ENCODE results near the gene CD200R1.
"Not testable (repeated sequence)": the region's sequence is repeated elsewhere in the genome, so short reads cannot be mapped to it uniquely, and the experiment has no call there.

The CD200R1 gene

DNA sequence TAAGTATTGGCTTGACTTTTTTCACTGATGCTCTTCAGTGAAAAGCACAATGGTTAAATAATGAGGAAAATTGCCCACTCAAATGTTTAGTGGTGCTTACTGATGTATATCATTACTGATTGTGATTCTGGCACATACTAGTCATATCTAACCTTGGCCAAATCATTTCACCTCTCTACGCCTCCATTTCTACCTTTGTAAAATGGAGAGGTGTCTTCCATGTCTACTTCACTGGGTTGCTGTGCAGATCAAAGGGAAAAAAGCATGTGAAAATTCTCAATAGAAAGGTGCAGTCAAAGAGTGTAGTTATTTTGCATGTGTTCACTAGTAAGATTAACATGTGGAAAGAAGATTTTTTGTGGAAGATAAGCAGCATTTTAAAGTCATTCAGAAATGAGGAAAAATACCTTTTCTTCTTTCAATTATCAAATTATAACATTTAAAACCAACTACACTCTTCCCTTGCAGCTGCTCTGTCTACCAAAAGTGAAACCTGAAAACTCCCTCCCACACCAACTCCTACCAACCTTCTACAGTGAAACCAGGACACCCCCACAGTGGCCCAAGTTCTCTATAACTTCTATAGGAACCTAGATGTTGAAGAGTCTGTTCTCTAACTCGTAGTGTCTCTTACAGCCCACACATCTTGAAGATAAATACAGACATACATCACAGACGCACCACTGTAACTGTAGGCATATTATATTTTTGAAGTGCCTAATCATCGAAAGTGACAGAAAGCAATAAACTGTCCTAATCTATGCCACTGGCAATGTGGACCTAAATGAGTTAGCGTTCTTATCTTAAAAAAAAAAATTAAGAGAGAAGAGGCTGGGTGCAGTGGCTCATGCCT, 1.4 kb downstream of the CD200R1 start:
- DNase-seq: no peak

DNA sequence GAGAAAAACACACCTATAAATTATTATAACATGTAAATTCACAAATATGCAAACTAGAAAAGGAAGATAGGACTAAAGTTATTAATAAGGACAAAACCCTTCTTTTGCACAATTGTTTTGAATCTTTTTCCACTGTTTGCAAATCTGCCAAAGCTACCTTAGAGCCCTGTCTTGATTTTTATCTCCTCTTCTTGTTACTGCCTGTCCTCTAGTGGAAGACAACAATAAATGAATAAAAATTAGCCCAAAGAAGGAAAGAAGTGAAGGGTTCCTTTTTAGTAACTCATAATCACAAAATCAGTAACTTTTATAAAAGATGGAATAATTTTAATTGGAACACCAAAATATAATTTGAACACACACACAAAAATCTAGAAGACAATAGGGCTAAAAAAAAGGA, 2.7 kb downstream of the CD200R1 start:
- no peak for DNase-seq

- no peak for DNase-seq
These were observed 7.1 kb downstream of the CD200R1 start for GRCh38 chr3:112967828-112968227.

GRCh38 chr3:112967425-112967824, 7.5 kb downstream of the CD200R1 start:
- DNase-seq: no peak

- DNase-seq: no peak
These were observed 8.3 kb downstream of the CD200R1 start for GRCh38 chr3:112966633-112967032.

DNA sequence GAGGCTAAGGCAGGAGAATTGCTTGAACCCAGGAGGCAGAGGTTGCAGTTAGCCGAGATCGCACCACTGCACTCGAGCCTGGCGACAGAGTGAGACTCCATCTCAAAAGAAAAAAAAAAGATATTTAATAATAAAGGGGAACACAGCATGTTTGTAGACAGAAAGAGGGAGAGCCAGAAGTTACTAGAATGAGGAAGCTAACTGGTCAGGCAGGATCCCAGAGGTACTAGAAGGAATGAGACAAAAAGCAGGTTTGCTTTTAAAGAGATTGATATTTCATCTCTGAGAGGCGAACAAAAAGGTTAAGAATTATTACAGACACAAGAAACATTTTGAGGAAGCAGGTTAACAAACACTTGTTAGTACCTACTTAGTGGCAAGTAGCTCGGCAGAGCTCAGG, 9.2 kb downstream of the CD200R1 start:
- DNase-seq: no peak

DNA sequence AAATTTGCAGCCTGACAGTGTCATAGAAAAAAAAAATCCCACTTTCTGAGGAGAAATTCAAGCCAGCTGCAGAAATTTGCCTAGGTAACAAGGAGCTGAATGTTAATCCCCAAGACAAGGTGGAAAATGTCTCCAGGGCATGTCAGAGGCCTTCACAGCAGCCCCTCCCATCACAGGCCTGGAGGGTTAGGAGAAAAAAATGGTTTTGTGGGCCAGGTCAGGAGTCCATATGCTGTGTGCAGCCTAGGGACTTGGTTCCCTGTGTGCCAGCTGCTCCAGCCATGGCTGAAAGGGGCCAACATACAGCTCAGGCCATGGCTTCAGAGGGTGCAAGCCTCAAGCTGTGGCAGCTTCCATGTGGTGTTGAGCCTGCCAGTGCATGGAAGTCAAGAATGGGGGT, 11.2 kb downstream of the CD200R1 start:
- no peak for DNase-seq

- peak; percentile 79 for DNase-seq
These were observed 15.9 kb downstream of the CD200R1 start for GRCh38 chr3:112958811-112959560.

- DNase-seq: no peak
These were observed 18.6 kb downstream of the CD200R1 start for GRCh38 chr3:112956351-112956750.

DNA sequence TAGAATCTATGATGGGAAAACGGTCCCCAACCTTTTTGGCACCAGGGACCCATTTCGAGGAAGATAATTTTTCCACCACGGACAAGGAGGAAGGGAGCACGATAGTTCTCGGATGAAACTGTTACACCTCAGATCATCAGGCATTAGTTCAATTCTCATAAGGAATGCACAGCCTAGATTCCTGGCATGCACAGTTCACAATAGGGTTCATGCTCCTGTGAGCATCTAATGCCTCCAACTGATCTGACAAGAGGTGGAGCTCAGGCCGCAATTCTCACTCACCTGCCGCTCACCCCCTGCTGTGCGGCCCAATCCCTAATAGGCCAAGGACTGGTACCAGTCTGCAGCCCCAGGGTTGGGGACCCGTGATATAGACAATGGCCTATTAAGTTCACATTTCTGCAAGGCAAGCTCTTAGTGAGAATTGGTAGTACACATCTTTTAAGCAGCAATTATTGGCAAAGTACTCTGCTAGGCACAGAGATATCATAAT, 26.5 kb downstream of the CD200R1 start:
- no peak for DNase-seq

DNA sequence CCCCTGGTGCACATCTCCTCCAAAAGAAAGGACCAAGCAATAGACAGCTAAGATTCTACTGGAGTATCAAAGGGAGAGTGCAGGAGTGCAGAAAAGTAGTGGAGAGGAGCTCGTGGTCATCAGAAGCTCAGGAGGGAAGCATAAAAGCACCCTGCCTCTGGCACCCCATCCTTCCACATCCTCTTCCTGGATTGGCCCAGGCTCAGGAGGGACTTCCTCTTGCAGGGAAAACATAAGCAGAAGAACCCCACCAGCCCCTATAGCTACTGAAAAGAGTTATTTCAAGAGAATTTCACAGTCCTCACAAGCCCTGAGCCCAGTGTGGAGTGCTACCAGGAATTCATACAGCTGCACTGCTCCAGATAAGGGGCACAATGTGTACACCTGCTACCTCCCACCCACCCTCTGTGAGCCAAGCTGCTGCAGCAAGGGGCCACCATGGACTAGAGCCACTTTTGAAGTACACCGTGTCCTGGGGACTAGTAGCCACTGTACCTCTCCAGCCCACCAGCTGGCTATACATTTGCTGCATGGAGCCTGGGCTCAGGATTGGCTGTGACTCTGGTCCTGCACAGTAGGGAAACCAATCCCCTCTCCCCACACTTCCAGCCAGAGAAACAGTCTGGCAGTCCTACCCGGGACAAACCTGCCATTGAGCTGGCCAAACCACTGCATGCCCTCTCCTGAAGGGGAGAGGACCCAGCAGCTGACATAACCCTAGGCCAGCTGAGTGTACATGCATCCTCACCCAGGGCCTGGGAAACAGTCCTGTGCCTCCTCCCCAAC, 43.0 kb downstream of the CD200R1 start:
- peak; percentile 19 for DNase-seq

GRCh38 chr3:112930771-112931170, 44.1 kb downstream of the CD200R1 start:
- DNase-seq: no peak

DNA sequence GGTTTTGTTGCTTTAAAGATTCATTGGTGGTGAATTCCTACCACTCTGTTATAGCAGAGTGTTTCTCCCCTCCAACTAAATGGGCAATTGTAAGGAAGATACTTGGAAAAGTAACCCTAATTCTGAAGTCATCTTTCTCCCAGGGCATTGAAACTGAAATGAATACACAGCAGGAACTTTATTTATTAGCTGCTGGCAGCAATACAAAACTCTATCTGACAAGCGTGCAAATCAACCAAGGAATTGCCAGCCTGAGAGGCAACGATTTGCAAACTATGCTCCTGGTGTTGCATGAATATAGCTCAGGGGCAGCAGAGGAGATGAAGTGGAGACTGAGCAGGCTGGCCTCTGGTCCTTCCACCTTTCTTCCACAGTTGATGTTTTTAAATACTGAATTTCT, 48.9 kb downstream of the CD200R1 start:
- DNase-seq: no peak

DNA sequence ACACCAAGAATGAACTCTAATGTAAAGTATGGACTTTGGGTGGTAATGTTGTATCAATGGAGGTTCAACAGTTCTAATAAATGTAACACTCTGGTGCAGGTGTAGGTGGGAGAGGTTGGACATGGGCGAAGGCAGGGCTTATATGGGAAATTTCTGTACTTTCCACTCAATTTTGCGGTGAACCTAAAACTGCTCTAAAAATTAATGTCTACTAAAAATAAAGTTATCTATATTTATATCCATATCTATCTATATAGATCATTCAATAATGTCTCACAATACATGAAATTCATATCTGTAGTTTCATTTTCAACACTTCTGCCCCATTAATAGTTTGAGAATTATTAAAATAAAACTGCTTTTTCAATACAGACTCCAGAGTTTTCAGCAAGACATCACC, 49.3 kb downstream of the CD200R1 start:
- no peak for DNase-seq

- not testable (repeated sequence) for DNase-seq
These were observed 55.4 kb downstream of the CD200R1 start for GRCh38 chr3:112919541-112919940.

GRCh38 chr3:112908252-112908651, 66.7 kb downstream of the CD200R1 start:
- DNase-seq: no peak

GRCh38 chr3:112904786-112905185, 70.1 kb downstream of the CD200R1 start:
- DNase-seq: no peak

- DNase-seq: no peak
These were observed 74.8 kb downstream of the CD200R1 start for GRCh38 chr3:112900113-112900512.

- DNase-seq: no peak
These were observed 77.1 kb downstream of the CD200R1 start for GRCh38 chr3:112897791-112898190.

GRCh38 chr3:112894258-112894657, 80.6 kb downstream of the CD200R1 start:
- no peak for DNase-seq

DNA sequence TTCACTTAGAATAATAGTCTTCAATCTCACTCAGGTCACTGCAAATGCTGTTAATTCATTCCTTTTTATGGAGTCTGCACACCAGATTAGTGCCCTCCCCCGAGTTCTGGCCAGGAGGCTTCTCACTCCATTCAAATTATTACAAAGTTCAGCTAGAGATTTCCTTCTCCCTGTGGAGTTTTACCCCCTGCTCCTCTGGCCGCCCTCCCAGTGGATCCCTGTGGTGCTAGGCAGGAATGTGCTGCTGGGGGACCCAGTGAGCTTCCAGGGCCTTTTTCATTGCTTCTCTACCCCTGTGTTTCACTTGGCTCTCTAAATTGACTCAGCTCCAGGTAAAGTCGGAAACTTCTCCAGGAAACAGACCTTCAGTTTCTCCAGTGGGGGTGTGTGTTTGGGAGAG, 85.5 kb downstream of the CD200R1 start:
- no peak for DNase-seq

DNA sequence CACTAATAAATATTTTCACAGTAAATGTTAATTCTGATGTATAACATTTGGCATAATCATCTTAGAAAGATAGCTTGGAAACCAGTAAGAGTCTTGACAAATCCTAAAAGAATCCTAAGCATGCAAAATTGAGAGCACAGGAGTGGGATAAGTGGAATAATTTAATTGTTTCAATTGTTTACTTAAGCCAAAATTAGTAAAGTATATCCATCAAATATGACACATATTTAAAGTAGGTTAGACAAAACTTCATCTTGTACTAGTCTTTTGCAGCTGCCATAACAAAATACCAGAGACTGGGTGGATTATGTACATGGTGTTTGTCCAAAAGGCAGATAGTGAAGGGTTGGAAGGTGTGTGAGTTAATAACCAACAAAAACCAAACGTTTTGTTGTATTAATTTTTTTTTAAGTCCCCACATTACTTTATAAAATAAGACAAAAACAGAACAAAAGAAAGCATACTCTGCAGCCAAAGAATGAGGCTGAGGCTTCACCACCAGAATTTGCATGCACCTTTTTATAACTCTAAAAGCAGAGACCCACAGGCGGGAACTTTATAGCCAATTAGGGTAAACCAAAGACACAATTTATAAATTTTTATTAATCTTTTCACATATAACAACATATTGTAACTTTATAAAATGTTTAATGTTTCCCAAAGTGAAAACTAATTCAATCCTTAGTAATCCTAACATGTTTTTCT, 86.4 kb downstream of the CD200R1 start:
- no peak for DNase-seq

All from hematopoietic multipotent progenitor cell treated with erythropoietin and hydrocortisone succinate and interleukin-3 and kit ligand, for 8 days (in vitro differentiated cells).